Measurements from ENCODE around the gene ZDHHC5.

ZDHHC5 gene

GRCh38 chr11:57657194-57658022 is 10.5 kb upstream of the ZDHHC5 start, which contains the start of gene CLP1:
TSS of gene CLP1 (plus strand) at chr11:57657762. CDS start at chr11:57659477, 1,715 bp downstream.
- ChIA-PET CTCF (interaction anchor here (1.3 to 8.0 kb wide), 5 partner anchors 10 to 89 kb away, joined by 4 to 52 read pairs (median 10); partner anchors contain the start of gene UBE2L6), POLR2A (interaction anchor here (0.9 kb wide), 1 partner anchor 139 kb away, joined by 3 read pairs; no protein-coding TSS in a partner anchor)
- peak within 1 kb of the TSS; percentile 88 for H3K4me3 ChIP-seq (ENCODE audit: low read depth, low read length)
- TF ChIP-seq, protein P1, sequence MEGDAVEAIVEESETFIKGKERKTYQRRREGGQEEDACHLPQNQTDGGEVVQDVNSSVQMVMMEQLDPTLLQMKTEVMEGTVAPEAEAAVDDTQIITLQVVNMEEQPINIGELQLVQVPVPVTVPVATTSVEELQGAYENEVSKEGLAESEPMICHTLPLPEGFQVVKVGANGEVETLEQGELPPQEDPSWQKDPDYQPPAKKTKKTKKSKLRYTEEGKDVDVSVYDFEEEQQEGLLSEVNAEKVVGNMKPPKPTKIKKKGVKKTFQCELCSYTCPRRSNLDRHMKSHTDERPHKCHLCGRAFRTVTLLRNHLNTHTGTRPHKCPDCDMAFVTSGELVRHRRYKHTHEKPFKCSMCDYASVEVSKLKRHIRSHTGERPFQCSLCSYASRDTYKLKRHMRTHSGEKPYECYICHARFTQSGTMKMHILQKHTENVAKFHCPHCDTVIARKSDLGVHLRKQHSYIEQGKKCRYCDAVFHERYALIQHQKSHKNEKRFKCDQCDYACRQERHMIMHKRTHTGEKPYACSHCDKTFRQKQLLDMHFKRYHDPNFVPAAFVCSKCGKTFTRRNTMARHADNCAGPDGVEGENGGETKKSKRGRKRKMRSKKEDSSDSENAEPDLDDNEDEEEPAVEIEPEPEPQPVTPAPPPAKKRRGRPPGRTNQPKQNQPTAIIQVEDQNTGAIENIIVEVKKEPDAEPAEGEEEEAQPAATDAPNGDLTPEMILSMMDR (IDR thresholded peaks at IDR 0.05; ENCODE audit: insufficient read depth, low read length, missing control alignments), result no peak
- DNase-seq (ENCODE audit: low read depth, low spot score), result peak; percentile 88

DNA sequence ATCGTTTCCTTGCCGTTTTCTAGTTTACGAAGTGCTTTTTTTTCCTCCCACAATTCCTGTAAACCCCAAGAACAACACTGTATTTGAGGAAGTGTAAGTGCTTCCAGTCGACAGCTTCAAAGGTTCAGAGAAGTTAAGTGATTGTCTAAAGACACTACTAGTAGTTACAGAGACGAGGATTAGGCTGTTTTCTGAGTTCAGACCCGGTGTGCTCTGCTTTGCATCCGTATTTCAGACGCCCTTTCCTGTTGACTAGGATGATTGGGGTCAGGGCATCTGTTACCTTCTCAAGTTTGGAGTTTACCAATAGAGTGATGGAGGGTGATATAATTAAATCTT is 9.9 kb upstream of the ZDHHC5 start:
- ChIA-PET POLR2A (no interaction called here), CTCF (interaction anchor here (1.6 to 8.0 kb wide), 3 partner anchors 9 to 17 kb away, joined by 4 to 52 read pairs (median 16); no protein-coding TSS in a partner anchor)
- no peak for DNase-seq (ENCODE audit: low read depth, low spot score)
- TF ChIP-seq, protein P1 (IDR thresholded peaks at IDR 0.05; ENCODE audit: insufficient read depth, low read length, missing control alignments), result no peak
- peak overlapping the region; percentile 88 for H3K4me3 ChIP-seq (ENCODE audit: low read depth, low read length)

- TF ChIP-seq, protein P1 (IDR thresholded peaks at IDR 0.05; ENCODE audit: insufficient read depth, low read length, missing control alignments), result no peak
- no peak overlapping the region for H3K4me3 ChIP-seq (ENCODE audit: low read depth, low read length)
- POLR2A ChIA-PET, result no interaction called here
- DNase-seq (ENCODE audit: low read depth, low spot score), result no peak
- CTCF ChIA-PET, result interaction anchor here (1.0 to 8.0 kb wide), 3 partner anchors 15 to 201 kb away, joined by 3 to 52 read pairs (median 5); no protein-coding TSS in a partner anchor
Measured at GRCh38 chr11:57659669-57660068, 8.2 kb upstream of the ZDHHC5 start.

DNA sequence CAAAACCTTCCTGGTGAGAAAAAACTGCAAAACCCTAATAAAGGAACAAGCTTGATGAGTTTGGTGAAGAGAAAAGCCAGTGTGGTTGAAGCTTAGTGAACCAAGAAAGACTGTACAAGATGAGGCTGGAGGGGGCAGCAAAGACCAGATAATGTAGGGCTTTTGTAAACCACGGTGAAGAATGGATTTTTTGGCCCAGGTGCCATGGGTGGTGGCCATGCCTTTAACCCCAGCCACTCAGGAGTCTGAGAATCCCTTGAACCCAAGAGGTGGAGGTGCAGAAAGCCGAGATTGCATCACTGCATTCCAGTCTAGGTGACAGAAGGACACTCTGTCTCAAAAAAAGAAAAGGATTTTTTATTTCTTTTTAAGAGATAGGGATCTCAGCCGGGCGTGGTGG is 5.0 kb upstream of the ZDHHC5 start:
- no peak overlapping the region for H3K4me3 ChIP-seq (ENCODE audit: low read depth, low read length)
- ChIA-PET POLR2A (no interaction called here), CTCF (interaction anchor here (0.7 to 1.0 kb wide), 3 partner anchors 9 to 22 kb away, joined by 3 to 5 read pairs (median 3); no protein-coding TSS in a partner anchor)
- TF ChIP-seq, protein P1 (IDR thresholded peaks at IDR 0.05; ENCODE audit: insufficient read depth, low read length, missing control alignments), result no peak
- no peak for DNase-seq (ENCODE audit: low read depth, low spot score)

DNA sequence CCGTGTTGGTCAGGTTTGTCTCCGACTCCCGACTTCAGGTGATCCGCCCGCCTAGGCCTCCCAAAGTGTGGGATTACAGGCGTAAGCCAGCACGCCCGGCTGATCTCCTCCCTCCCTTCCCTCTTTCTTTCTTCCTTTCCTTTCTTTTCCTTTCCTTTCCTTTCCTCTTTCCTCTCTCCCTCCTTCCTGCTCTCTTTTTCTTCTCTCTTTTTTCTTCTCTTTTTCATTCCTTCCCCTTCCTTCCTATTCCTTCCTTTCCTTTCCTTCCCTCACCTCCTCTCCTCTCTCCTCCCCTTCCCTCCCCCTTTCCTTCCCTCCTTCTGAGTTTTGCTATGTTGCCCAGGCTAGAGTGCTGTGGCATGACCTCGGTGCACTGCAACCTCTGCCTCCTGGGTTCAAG is 3.9 kb upstream of the ZDHHC5 start:
- TF ChIP-seq, protein P1 (IDR thresholded peaks at IDR 0.05; ENCODE audit: insufficient read depth, low read length, missing control alignments), result no peak
- POLR2A ChIA-PET, result interaction anchor here (0.6 kb wide), 1 partner anchor 97 kb away, joined by 3 read pairs; no protein-coding TSS in a partner anchor
- no peak for DNase-seq (ENCODE audit: low read depth, low spot score)
- H3K4me3 ChIP-seq (ENCODE audit: low read depth, low read length), result no peak overlapping the region
- CTCF ChIA-PET, result interaction anchor here (0.6 to 2.5 kb wide), 3 partner anchors 19 to 861 kb away, joined by 3 to 13 read pairs (median 3); no protein-coding TSS in a partner anchor
